SKM-1 (cell line): ENCODE data around the gene GALNT16.
"Not testable (repeated sequence)": the region's sequence is repeated elsewhere in the genome, so short reads cannot be mapped to it uniquely, and the experiment has no call there.

Experiments used
- DNase-seq: peaks from one replicate; lab custom pipeline; 2025; ENCODE audit not compliant: unreplicated experiment; lab: John Stamatoyannopoulos, UW

Gene GALNT16

DNA sequence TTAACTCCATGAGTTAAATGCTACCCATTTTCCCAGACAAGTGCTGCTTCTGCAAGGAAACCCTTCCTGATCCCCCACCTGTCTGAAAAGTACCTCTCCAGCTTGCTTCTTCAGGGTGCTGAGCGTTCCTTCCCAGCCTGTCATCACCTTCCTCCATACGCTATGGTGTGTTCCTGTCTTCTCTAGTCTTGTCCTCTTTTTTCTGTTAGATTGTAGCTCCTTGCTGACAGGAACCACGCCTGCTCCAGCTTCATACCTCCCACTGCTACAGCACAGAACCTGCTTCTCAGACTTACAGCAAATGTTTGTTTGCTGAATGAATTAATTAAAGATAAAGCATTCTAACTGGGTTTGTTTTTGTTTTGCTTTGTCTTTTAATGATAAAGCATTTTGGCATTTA, 99.0 kb downstream of the GALNT16 start:
- no peak for DNase-seq

DNA sequence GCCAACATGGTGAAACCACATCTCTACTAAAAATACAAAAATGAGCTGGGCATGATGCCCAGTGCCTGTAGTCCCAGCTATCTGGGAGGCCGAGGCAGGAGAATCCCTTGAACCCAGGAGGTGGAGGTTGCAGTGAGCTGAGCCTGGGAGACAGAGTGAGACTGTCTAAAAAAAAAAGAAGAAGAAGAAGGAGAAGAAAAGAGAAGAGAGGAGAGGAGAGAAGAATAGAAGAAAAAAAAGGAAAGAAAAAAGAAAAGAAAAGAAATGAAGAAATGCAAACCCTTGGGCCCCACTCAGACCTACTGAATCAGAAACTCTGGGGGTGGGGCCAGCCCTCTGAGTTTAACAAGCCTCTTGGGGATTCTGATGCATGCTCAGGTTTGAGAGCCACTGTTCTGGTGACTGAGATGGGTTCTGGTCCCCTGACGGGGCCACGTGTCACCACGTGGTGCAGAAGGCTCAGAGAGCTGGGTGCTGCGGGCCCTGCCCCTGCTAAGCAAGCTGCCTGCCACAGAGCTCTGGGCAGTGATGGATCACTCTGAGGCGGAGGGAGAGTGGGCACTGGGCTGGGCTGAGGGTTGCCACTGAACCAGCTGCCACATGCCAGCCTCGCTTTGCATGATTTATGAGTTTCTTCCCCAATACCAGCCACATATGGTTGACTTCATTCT, 100.6 kb downstream of the GALNT16 start:
- DNase-seq = no peak

DNA sequence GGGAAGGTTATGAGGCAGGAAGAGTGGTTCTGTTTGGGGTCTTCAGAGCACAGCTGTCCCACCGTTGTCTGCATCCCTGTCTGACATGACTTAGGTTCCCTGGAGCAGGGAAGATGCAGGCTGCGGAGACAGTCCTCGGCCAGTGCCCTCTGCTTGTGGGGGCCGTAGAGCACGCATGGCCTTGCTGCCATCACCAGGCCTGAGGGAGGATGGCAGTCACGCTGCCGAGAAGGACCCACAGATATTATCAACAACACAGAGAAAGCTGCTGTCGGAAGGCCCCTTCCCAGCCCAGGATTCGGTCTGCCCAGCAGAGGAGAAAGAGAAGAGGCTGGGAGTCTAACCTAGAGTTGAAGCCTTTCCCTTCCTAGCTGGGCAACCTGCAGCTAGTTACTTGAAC, 103.1 kb downstream of the GALNT16 start:
- no peak for DNase-seq

DNA sequence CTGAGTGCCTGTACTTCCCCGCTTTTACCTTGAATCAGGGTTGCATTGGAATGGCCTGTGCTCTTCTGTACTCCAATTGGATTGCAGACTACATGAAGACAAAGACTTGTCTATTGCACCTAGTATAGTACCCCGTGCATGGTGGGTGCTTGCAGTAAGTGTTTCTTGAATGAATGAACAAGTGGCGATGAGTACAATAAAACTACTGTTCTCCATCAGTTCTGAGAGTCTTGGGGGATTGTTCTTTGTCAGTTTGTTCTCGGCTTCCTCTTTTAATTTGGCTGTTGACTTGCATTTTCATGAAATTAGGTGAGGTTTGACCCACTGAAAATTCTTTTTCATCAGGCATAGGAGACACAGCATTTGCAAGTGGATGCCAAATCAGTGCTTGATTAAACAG, 104.0 kb downstream of the GALNT16 start:
- DNase-seq = no peak

DNA sequence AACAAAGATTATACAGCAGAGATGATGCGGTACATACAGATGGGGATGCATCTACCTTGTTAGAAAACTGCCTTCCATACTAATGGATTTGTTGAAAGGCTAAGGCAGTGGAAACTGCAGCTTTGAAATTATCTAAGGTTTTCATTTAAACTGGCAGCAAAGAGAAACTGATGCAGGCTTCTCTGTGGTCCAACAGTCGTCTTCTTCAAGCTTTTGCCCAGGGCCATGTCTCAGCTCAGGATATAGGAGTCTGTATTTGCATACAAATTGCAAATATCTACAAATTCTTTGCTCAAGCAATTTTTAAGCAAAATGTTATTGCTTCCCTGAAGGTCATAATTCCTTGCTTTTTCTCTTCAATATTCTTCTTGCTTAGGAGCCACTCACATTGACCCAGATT, 104.4 kb downstream of the GALNT16 start:
- no peak for DNase-seq

DNA sequence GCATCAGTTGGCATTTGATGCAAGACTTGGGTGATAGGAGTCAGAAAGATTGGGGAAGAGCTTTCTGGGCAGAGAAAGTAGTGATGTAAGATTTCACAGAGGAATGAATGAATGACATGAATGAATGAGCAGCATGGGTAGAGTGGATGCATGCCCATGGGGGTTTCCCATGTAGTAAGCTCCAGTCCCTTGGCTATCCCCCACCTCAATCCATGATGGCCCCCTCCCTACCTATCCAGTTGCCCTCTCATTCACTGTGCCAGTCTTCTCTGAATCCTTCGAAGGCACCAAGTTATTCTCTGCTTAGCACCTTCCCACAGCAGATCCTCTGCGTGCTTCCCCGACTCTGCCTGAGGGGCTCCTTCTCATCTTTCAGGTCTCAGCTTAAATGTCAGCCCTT, 106.1 kb downstream of the GALNT16 start:
- DNase-seq = no peak

DNA sequence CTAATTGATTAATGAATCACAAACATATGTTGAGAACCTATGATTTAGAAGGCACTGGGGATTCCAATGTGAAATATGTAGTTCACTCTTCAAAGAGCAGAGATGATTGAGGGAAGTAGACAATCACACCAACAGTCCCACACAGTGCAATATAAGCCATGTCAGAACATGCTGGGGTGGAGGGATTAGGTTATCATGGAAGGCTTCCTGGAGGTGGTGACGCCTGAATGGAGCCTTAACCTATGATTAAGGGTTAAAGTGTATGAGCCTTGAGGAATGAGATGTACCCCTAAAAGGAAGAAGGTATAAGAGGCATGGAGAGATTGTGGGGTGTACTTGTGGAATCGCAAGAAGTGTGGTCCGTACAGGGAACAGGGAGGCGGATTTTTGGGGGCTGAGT, 106.8 kb downstream of the GALNT16 start:
- DNase-seq = no peak

DNA sequence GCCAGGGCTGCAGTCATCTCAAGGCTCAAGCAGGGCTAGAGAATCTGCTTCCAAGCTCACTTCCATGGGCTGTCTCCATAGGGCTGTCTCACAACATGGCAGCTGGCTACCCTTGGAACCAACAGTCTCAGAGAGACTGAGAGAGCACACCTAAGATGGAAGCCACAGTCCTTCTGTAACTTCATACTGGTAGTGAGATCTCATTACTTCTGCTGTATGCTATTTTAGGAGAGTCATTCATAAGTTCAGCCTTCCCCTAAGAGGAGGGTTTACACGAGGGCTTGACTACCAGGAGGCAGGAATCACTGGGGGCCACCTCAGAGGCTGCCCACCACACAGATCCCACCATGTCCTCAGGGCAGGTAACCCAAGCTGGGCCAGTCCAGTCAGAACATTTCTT, 108.4 kb downstream of the GALNT16 start:
- DNase-seq = no peak

DNA sequence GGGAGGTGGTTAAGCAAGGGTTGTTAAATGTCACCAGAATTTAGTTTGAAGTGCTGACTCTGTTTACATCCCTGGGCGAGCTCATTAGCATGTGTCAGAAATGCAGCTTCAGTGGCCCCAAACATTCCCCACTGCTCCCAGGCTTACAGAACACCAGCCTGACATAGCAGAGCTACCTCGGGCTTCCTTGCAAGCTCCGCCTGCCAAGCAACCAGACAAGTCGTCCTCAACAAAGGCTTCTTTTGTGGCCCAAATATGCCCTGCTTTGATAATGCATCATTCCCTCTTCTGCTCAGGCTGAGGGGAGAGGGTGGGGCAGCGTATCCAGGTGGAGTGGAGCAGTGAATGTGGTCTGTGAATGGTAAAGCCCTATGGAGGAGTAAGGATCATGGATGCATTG, 110.1 kb downstream of the GALNT16 start:
- DNase-seq = no peak

DNA sequence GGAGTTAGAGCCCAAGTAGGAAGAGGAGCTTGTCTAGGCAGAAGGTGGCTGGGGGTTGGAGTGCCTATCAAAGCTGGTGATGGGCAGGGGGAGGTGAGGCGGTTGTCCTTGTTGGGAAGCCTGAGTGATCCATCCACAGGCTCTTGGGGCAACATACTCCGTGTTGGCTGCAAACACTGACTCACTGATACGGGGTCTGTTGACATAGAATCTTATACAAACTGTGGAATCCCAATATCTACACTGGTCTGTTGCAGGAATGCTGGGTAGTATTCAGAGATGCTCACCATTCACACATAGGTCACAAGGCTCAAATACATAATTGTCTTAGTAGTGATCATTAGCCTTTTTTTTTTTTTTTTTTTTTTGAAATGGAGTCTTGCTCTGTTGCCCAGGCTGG, 112.2 kb downstream of the GALNT16 start:
- no peak for DNase-seq

DNA sequence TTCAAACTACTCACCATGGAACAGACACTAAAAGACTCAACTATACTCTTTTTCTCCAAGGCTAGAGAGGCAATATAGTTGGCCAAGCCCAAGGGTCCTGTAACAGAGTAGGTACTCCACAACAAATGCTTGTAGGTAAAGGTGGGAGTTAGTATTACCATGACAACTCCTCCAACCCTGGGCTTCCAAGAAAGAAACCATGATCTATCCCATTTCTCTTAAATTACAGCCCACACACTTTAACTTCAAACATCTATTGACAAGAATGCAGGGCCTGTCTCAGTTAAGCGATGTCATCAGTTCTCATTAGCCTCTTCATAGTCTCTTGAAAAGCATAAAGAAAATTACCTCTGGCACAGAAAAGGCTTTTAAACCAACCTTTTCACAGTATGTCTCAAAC, 113.1 kb downstream of the GALNT16 start:
- no peak for DNase-seq

DNA sequence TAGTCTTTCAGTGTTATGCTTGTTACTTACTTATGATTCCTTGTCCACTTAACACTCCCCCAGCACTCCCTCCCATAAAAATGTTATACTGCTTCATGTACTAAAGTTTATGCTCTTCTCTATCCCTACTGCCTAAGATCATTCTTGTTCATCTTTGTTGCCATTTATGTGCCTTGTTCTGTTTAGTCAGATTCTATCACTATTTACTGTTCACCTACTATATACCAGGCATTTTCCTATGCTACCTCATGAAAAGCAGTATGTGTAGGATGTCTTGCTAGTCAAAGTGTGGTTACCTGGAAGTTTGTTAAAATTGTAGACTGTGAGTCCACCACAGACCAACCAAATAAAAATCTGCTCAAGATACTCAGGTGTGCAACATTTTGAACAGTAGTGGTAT, 114.3 kb downstream of the GALNT16 start:
- no peak for DNase-seq

DNA sequence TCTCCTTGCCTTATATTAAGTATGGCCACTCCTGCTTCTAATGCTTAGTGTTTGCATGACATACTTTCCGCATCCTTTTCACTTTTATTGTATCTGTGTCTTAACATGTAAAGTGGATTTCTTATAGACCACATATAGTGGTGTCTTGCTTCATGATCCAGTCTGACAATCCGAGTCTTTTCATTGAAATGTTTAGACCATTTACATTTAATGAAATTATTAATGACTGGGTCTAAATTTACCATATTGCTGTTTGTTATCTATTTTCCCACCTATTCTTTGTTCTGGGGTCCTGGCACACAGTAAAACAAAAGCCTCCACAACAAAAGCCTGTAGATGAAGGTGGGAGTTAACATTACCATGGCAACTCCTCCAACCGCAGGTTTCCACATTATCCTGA, 115.2 kb downstream of the GALNT16 start:
- DNase-seq = no peak

DNA sequence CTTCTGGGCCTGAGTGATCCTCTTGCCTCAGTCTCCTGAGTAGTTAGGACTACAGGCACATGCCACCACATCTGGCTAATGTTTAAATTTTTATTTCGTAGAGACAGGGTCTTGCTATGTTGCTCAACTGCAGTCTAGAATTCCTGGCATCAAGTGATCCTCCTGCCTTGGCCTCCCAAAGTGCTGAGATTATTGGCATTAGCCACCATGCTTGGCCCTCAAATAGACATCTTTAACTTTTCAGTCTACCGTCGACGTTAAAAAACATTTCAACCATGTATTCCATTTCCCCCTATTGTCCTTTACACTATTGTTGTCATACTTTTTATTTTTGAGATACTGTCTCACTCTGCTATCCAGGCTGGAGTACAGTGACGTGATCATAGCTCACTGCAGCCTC, 115.8 kb downstream of the GALNT16 start:
- DNase-seq = no peak

DNA sequence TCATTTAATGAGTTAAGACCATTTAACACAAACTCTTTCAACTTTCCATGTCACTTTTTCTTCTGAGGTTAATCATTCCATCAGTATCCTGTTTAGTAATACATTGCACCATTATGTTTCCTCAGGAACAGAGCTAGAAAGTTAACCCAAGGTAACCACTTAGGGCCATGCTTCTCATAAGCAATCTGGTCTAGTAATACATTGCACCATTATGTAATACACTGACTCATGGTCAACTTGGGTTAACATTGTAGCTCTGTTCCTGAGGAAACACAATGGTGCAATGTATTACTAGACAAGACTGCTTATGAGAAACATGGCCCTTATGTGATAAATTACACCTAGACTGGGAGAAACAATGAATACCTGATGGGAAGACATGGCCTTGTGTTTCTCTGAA, 116.5 kb downstream of the GALNT16 start:
- DNase-seq = peak; percentile 31

DNA sequence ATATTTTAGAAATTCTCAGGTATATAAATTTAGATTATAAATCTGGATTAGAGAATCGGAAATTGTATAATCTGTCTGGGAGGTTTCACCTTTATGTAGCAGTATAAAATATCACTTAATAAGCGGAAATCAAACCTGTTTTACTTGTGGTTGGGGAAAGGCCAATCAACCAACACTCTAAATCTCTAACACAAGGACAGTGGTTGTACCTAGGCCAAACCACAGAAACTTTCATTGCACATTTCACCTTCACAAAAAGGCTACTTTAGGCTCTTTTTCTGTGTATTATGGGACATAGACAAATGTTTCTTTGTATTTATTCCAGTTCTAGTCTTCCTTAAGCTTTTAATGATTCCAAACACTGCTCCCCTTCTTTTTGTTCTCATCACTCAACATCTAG, 118.3 kb downstream of the GALNT16 start:
- no peak for DNase-seq

DNA sequence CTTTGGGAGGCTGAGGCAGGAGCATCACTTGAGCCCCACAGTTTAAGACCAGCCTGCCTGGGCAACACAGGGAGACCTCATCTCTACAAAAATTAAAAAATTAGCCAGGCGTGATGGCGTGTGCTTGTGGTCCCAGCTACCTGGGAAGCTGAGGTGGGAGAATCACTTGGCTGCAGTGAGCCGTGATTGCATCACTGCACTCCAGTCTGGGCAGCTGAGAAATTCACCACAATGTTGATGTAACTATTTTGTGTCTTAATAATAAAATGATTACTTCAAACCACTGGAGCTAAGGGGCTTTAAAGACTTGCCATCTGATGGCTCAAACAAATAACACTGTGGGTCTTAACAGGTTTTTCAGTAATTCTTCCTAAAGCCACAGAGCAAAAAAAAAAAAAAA, 127.4 kb downstream of the GALNT16 start:
- no peak for DNase-seq

DNA sequence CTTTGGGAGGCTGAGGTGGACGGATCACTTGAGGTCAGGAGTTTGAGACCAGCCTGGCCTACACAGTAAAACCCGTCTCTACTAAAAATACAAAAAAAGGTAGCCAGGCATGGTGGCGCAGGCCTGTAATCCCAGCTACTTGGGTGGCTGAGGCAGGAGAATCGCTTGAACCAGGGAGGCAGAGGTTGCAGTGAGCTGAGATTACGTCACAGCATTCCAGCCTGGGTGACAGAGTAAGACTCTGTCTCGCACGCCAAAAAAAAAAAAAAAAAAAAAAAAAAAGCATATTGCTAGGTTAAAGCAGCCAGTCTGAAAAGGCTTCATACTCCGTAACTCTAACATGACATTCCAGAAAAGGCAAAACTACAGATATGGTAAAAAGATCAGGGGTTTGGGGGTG, 131.4 kb downstream of the GALNT16 start:
- not testable (repeated sequence) for DNase-seq

DNA sequence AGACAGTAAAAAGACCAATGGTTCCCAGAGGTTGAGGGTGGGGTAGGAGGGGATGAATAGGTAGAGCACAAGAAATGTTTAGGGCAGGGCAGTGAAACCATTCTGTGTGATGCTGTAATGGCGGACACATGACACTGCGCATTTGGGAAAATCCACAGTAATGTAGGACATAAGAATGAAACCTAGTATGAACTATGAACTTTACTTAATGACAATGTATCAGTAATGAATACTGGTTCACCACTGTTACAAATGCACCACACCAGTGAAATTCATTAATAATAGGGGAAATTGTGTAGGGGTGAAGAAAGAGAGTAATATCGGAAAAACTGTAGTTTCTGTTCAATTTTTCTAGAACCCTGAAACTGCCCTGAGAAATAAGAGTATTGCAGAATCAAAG, 132.5 kb downstream of the GALNT16 start:
- DNase-seq = no peak

DNA sequence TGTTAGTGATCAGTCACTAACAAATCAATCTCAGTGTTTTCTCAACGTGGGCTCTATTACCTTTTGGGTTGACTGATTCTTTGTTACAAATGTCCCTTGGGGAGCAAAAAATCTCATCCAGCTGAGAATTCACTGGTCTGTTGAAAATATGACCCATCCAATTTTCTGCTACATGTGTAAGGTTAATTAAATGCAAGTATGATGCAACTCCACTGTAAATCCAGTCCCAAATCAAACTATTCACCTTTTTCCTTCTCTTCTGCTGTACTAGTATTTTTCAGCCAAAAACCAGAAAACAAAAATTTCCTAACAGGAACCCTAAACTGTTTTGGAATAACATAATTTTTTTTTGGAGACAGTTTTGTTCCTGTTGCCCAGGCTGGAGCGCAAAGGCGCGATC, 136.0 kb downstream of the GALNT16 start:
- DNase-seq = no peak

DNA sequence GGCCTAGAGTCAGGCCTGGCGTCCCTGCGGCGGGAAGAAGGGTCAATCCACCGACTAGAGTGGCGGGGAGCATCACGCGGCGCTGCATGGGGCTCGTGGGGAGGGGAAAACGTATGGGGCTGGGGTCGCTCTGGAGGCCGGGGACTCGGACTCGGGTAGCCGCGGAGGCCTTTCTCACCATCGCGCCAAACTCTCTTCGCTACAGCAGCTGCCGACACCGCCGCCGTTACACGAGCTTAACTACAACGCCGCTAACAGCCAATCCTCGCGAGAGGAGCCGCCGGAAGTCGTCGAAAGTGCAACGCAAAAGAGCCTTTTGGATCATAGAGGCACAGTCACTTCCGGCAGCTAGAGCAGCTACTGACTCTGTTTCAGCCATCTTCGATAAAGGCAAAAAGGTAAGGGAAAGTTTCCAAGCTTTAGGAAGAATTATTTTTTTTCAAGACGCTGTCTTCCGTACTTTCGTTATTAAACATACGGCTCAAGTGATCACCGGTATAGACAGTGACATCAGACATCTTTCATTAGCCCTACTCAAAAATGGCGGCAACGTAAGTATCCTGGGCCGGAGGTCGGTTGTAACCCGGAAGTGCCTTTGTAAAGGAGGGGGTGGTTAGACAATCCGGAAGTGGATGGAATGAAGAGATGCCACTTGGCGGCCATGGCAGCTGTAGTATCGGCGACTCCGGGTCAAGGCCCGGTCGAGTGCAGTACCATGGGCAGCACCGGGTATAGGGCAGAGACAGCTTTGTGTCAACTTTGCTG, 138.3 kb downstream of the GALNT16 start, which contains the start of the genes ERH and SLC39A9:
TSS of gene ERH (minus strand) at position 247 of the 765 bp plus-strand sequence. CDS start at position 181, 66 bp downstream.
TSS of gene SLC39A9 (plus strand) at position 640 of the 765 bp plus-strand sequence. CDS start 678 bp downstream, outside the sequence.
- peak; percentile 78 for DNase-seq

DNA sequence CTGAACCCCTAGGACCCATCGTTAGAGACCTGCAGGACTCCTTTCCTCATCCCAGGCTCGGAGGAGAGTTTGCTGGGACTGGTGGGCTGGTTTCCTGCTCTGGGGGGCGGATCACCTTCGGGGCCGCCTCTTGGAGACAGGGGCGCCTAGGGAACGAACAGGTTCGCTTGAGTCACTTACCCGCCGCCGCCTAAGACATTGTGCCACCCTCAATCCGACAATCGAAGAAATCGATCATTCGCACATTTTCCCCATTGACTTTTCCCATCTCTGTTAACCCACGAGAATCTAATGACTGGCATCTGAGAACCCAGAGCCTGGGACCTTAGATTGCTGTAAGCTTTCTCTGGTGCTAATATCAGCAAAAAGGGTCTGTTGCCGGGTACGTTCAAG, 138.9 kb downstream of the GALNT16 start:
- no peak for DNase-seq

DNA sequence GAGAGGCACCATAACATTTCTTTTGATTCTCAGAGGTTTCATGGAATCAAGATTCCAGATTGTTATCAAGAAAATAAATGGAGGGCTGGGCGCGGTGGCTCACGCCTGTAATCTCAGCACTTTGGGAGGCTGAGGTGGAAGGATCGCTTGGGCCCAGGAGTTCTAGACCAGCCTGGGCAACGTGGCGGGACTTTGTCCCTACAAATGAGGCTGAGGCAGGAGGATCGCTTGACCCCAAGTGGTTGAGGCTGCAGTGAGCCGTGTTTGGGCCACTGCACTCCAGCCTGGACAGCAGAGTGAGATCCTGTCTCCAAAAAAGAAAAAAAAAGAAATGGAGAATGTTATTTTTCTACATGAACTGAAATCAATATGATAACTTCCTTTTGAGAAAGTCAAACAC, 139.8 kb downstream of the GALNT16 start:
- DNase-seq = no peak
